Measurements from ENCODE around the gene HCN1.

DNA sequence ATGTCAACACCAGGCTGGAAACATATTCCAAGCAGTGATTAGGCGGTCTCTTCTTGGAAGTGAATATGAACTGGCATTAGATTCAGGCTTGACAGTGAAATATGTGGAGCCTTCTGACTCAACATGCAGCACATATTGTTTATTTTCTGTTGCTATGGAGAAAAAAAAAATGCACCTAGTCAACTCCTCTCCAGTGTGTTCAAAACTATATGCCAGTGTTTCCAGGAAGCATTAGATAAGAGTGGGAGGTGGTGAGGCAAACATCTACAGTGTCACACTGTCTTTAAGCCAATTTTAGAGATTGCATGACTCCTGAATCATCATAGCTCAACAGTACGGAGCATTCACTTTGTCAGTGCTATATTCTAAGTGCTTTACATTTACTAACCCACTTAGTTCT lies 117.9 kb downstream of the HCN1 start:
- TF ChIP-seq, protein P1, sequence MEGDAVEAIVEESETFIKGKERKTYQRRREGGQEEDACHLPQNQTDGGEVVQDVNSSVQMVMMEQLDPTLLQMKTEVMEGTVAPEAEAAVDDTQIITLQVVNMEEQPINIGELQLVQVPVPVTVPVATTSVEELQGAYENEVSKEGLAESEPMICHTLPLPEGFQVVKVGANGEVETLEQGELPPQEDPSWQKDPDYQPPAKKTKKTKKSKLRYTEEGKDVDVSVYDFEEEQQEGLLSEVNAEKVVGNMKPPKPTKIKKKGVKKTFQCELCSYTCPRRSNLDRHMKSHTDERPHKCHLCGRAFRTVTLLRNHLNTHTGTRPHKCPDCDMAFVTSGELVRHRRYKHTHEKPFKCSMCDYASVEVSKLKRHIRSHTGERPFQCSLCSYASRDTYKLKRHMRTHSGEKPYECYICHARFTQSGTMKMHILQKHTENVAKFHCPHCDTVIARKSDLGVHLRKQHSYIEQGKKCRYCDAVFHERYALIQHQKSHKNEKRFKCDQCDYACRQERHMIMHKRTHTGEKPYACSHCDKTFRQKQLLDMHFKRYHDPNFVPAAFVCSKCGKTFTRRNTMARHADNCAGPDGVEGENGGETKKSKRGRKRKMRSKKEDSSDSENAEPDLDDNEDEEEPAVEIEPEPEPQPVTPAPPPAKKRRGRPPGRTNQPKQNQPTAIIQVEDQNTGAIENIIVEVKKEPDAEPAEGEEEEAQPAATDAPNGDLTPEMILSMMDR (IDR thresholded peaks at IDR 0.05): no peak
- no peak for TF ChIP-seq POLR2A (IDR thresholded peaks at IDR 0.05)
- no peak for TF ChIP-seq POLR2AphosphoS5 (IDR thresholded peaks at IDR 0.05)

Measured in sigmoid colon (tissue), 4 donors.